GM21576 (cell line): ENCODE measurements around the gene RSPRY1.
A peak's percentile ranks its signal among the peaks of the same experiment; 100 is the strongest.

ENCODE experiments used
- ATAC-seq: cut with Tn5 transposase; IDR thresholded peaks from one replicate; pipeline ENCODE4 v1.9.1; 2021; ENCODE audit warnings: mild to moderate bottlenecking, moderate library complexity; ENCODE audit not compliant: unreplicated experiment

The RSPRY1 gene

GRCh38 chr16:57185945-57186871 is at the start of gene RSPRY1, which contains the start of gene PSME3IP1:
TSS of gene RSPRY1 (plus strand) at chr16:57186329. CDS start at chr16:57204659, 18,330 bp downstream.
TSS of gene PSME3IP1 (minus strand) at chr16:57186039. CDS start at chr16:57173854, 12,185 bp downstream.
- peak; percentile 86 for ATAC-seq

GRCh38 chr16:57137043-57137442 is 49.1 kb upstream of the RSPRY1 start:
- ATAC-seq: no peak

DNA sequence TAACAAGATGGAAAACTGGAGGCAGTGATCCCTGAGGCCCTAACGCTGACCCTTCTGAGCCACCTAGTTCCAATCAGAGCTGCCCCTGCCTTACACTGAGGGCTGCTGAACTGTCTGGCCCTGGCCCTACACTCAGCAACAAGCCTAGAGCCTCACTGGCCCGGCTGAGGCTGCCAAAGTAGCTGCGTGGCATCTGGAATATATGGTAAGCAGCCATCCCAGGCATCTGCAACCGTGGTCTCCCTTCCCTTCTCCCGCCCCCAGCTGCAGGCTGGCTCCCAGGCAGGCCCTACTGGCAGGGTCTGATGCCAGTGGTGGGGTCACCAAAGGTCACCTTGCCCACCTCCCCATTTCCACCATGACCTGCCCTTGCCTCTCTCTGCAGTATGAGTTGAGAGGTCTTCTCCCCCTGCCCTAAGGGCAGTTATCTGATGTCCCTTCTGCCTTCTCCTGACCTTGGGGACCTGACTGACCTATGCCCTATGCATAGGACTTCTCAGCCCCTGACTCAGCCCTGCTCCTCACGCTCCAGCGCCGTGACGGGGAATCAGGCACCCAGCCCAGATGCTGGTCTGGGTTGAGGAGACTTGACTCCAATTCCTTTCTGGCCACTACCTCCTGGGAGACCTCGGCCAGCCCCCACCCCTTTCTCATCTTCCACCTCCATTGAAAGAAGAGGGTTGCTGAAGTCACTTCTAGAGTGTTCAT is 48.4 kb upstream of the RSPRY1 start:
- no peak for ATAC-seq

DNA sequence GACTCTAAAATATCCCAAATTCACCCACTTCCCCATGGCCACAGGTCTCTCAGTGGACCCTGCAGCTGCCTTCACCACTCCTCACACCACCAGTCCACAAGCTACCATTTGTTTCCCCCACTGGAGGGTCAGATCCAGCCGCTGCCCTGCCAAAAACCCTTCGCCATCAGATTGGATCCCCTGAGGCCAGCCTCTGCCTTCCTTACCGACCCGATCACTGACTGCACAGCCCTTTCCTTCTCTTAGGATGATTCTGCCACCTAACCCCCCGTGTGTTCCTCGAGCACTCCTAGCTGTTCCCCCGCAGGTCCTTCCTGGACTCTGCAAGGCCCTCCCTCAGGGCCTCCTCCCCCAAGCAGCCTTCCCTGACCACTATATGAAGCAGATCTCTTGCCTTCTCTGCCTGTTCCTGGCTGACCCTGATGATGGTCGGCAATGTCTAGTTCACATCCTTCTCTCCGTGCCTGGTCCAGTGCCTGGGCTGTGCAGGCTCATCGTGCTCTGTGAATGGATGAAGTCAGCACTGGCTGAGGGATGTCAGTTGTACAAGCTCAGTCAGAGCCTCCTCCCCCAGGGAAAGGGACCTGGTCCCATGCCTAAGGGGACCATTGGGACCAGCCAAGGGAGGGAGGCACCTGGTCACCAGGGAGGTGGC is 47.7 kb upstream of the RSPRY1 start:
- no peak for ATAC-seq

DNA sequence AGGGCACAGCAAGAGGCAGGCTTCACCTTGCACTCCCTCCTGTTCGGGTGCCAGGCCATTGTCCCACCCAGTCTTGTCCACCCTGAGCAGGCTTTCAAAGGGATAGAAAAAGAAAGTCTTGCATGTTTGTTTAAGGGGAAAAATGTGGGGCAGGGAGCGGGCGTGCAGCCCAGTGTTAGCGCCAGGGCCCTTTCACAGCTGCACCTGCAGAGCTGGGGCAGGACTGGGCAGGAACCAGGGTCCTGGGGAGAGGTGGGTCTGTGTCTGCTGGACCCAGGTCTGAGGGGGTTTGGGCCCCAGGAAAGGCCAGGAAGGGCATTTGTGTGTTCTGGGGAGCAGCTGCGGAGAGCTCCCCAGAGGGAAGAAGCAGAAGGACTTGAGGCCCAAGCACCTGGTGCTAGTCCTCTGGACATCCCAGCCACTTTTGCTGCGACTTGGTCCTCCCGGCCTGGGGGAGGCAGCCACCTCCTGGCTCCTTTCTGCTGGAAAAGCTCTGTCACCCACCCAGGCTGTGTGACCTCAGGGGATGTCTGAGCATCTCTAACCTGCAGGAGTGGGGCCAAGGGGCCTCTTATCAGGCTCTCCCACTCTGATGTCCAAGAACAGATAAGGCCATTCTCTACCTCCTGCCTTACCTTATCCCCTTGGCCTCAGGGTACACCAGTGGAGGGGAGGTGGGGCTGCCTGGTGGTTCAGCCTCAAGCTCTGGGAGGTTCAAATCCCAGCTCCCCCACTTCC is 45.0 kb upstream of the RSPRY1 start:
- ATAC-seq: no peak

- ATAC-seq: peak; percentile 67
These were observed 44.1 kb upstream of the RSPRY1 start for GRCh38 chr16:57141822-57142631.

GRCh38 chr16:57143149-57143921 is 42.8 kb upstream of the RSPRY1 start:
- ATAC-seq: no peak

DNA sequence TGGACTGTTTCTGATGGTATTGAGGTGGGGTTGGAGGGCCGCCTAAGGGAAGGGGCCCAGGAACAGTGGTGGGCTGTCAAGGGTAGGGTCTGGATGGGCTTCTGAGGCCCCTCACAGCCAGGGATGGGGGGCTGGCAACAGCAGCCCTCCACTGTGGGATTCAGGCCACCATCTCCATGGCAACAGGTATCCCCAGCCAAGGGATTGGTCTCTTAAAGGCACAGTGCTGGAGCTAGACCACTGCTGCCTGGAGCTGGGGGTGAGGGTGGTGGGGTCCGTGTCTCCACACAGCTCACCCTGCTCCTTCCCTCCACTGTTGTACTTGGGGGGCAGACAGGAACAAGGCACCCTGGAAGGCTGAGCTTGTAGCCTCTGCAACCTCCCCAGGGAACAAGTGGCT is 42.1 kb upstream of the RSPRY1 start:
- ATAC-seq: no peak

GRCh38 chr16:57145046-57146021 is 40.8 kb upstream of the RSPRY1 start:
- ATAC-seq: no peak

GRCh38 chr16:57146040-57146647 is 40.0 kb upstream of the RSPRY1 start:
- ATAC-seq: no peak

DNA sequence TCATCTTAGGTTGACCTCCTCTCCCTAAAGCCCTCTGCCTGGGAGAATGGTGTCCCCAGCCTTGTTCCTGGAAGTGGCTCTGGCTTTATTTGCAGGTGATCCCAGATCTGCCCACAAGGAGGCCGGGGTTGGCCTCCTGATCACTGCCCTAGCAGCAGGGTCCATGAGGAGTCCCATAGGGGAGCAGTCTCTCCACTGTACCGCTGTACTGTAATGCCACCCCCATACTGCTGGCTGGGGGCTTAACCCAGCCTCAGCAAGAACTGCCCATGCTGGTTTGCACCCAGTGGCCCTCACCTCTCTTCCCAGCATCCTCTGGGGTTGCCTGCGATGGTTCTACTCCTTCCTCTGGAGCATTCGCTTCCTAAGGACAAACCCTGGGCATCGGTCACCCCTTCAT is 39.4 kb upstream of the RSPRY1 start:
- ATAC-seq: no peak

DNA sequence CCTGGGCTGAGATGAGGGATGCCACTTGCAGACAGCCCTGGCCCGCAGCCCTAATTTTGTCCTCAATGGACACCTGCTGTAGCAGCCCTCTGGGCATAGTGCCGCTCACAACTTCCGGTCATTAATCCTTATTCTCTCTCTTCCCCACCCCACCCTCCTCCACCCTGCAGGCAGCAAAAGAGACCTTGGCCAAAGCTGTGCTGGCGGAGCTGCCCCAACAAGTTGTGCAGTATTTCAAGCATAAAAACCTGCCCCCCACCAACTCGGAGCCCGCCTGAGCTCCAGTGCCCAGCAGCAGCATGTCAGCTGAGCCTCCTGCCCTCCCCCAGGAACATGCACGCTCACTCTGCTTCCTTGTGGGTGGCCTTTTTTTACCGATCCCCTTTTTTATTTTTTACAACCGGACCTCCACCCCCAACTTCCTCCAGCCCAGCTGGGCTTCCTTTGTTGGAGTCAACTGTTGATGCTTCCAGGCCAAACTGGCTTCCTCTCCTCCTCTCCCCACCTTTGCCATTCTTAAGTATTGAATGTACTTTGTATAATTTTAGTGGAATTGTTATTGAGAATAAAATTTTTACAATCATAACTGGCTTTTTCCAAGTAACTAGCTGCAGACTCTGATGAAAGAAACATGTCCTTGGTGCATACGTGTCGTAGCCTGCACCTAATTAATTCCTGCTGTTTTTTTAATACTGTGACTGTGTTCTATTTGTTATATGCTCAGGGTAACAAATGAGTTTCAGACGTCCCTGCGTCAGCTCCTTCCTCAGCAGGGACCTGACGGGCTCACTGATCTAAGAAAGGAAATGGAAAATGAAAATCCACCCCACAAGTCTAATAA is 38.5 kb upstream of the RSPRY1 start:
- no peak for ATAC-seq

- ATAC-seq: no peak
These were observed 37.6 kb upstream of the RSPRY1 start for GRCh38 chr16:57148481-57148880.

DNA sequence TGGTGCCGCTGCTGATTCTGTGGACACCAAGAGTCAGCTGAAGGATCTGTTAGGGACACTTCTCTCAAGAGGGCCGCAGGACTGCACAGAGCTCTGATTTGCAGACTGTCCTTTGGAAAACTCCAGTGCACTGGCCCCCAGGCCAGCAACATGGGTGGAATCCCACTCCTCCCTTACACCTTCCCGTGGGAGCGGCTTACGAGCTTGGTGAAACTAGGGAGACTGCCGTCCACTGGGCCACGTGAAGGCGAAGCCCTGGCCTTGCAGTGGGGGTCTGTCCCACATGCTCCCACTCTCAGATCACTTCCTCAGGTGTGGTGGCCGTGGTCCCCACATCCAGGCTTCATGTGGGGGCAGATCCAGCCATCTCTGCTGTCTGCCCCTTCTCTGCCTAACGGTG is 36.7 kb upstream of the RSPRY1 start:
- no peak for ATAC-seq

DNA sequence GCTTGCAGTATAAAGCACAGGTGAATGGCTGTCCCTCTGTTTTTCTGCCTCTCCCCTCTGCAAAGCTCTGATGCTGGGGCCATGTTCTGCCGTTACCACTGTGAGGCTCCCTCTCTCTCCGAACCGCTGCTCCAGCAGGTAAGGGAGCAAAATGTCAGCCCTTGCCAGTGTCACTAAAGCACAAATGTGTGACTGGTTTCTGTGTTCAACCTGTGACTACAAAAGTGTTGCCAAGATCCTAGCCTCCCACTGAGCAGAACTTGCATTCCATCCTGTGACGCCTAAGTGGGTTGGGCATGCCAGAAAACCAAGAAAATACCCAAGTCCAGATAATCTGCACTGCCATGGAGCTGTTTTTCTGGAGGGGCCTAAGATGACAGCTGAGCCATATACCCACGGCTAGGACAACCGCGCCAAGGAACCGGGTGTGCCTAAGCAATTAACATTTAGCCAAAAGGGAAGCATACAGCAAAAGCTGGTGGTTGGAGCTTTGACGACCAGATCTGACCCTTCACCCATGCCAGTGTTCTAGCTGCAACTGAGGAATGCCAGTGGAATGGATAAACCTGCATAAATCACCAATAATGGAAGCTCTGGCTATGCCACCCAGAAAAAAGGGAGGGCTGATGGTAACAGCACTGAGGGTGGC is 35.3 kb upstream of the RSPRY1 start:
- no peak for ATAC-seq

- ATAC-seq: no peak
These were observed 34.8 kb upstream of the RSPRY1 start for GRCh38 chr16:57151369-57151768.
